GM21447 (cell line): ENCODE measurements around the gene DPY19L2.
"Not testable (repeated sequence)": the region's sequence is repeated elsewhere in the genome, so short reads cannot be mapped to it uniquely, and the experiment has no call there.

Experiments used
- ATAC-seq: cut with Tn5 transposase; IDR thresholded peaks from one replicate; pipeline ENCODE4 v1.9.1; 2021; ENCODE audit not compliant: unreplicated experiment

DPY19L2 gene

GRCh38 chr12:63668800-63669365 lies 590 bp upstream of the DPY19L2 start:
- peak; percentile 36 for ATAC-seq

- ATAC-seq = not testable (repeated sequence)
Observed at GRCh38 chr12:63663005-63663404, 5.3 kb downstream of the DPY19L2 start.

GRCh38 chr12:63658501-63658900 lies 9.8 kb downstream of the DPY19L2 start:
- ATAC-seq = not testable (repeated sequence)

- not testable (repeated sequence) for ATAC-seq
Observed at GRCh38 chr12:63656407-63656806, 11.9 kb downstream of the DPY19L2 start.

- not testable (repeated sequence) for ATAC-seq
Observed at GRCh38 chr12:63655543-63656257, 12.6 kb downstream of the DPY19L2 start.

- not testable (repeated sequence) for ATAC-seq
Observed at GRCh38 chr12:63654481-63654880, 13.8 kb downstream of the DPY19L2 start.

GRCh38 chr12:63649517-63649916 lies 18.8 kb downstream of the DPY19L2 start:
- ATAC-seq = not testable (repeated sequence)

GRCh38 chr12:63643381-63644140 lies 24.7 kb downstream of the DPY19L2 start:
- not testable (repeated sequence) for ATAC-seq

- ATAC-seq = not testable (repeated sequence)
Observed at GRCh38 chr12:63624258-63624657, 44.0 kb downstream of the DPY19L2 start.

- not testable (repeated sequence) for ATAC-seq
Observed at GRCh38 chr12:63615544-63615943, 52.7 kb downstream of the DPY19L2 start.

- ATAC-seq = not testable (repeated sequence)
Observed at GRCh38 chr12:63611285-63611684, 57.0 kb downstream of the DPY19L2 start.

- ATAC-seq = not testable (repeated sequence)
Observed at GRCh38 chr12:63609281-63609680, 59.0 kb downstream of the DPY19L2 start.

- not testable (repeated sequence) for ATAC-seq
Observed at GRCh38 chr12:63604985-63605384, 63.3 kb downstream of the DPY19L2 start.

GRCh38 chr12:63594828-63595227 lies 73.5 kb downstream of the DPY19L2 start:
- not testable (repeated sequence) for ATAC-seq

- not testable (repeated sequence) for ATAC-seq
Observed at GRCh38 chr12:63584426-63584825, 83.9 kb downstream of the DPY19L2 start.

GRCh38 chr12:63583289-63583688 lies 85.0 kb downstream of the DPY19L2 start:
- not testable (repeated sequence) for ATAC-seq

- ATAC-seq = not testable (repeated sequence)
Observed at GRCh38 chr12:63577631-63578030, 90.7 kb downstream of the DPY19L2 start.

GRCh38 chr12:63572038-63572437 lies 96.3 kb downstream of the DPY19L2 start:
- ATAC-seq = not testable (repeated sequence)

GRCh38 chr12:63558445-63558844 lies 109.8 kb downstream of the DPY19L2 start:
- ATAC-seq = not testable (repeated sequence)

GRCh38 chr12:63551397-63551796 lies 116.9 kb downstream of the DPY19L2 start:
- ATAC-seq = not testable (repeated sequence)

- ATAC-seq = not testable (repeated sequence)
Observed at GRCh38 chr12:63549034-63549433, 119.3 kb downstream of the DPY19L2 start.
